ENCODE results near the gene CEMP1. TPM values are rescaled to one million over a fixed set of nuclear protein-coding genes. Genes with fewer than 3 reads are reported as not detected.

The CEMP1 gene
- total RNA-seq, 4 donors from 2014 or later = 3.6 to 7.8 (median 3.6) TPM

DNA sequence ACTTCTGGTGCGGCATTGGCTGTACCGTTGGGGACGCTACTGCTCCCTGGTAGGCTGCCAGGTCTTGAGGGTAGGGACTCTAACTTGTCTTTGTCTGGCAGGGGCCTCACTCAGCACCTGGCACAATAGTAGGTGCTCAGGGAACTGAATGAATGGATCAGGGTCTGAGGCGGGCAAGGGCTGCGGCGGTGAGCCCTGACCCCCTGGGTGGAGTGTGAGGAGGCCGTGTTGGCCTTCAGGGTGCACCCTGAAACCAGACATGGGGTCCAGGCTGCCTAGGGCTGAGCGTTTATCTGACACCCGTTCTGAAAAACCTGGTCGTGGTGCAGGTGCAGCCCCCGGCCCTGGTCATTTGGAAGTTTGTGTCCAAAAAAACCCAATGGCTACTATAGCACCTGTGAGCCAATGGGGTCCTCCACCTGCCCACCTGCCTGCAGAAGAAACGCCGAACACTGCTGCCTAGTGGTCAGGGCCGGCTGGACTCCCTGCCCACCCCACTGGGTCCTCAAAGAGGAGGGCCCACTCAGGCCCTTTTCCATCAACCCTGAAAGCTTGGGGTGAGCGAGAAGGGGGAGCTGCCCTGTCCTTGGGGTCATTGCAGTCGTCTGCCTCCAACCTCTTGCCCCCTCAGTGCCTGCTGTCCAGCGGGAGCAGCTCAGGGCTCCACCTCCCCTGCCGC, 22.3 kb downstream of the CEMP1 start:
- Histone ChIP-seq H3K27ac (no peak overlapping the region), H3K4me3 (replicated peaks in 1 of 3) (no peak overlapping the region), H3K27me3 (no peaks in the 10 kb centered on the region), H3K4me1 (peaks cover 6 to 12% of the 10 kb centered on the region in 2 donors), H3K9me3 (no peaks in the 10 kb centered on the region), H3K36me3 (no peaks in the 10 kb centered on the region)
- no peak for DNase-seq
- intact Hi-C loops (cut with DNase I) = no loop called here
- TF ChIP-seq, protein P1, sequence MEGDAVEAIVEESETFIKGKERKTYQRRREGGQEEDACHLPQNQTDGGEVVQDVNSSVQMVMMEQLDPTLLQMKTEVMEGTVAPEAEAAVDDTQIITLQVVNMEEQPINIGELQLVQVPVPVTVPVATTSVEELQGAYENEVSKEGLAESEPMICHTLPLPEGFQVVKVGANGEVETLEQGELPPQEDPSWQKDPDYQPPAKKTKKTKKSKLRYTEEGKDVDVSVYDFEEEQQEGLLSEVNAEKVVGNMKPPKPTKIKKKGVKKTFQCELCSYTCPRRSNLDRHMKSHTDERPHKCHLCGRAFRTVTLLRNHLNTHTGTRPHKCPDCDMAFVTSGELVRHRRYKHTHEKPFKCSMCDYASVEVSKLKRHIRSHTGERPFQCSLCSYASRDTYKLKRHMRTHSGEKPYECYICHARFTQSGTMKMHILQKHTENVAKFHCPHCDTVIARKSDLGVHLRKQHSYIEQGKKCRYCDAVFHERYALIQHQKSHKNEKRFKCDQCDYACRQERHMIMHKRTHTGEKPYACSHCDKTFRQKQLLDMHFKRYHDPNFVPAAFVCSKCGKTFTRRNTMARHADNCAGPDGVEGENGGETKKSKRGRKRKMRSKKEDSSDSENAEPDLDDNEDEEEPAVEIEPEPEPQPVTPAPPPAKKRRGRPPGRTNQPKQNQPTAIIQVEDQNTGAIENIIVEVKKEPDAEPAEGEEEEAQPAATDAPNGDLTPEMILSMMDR (IDR thresholded peaks at IDR 0.05) = no peak
- TF ChIP-seq POLR2A (IDR thresholded peaks at IDR 0.05) = no peak
- 90 to 93% methylated on average over 12 to 17 of the region's 18 CpGs for WGBS, 2 donors

DNA sequence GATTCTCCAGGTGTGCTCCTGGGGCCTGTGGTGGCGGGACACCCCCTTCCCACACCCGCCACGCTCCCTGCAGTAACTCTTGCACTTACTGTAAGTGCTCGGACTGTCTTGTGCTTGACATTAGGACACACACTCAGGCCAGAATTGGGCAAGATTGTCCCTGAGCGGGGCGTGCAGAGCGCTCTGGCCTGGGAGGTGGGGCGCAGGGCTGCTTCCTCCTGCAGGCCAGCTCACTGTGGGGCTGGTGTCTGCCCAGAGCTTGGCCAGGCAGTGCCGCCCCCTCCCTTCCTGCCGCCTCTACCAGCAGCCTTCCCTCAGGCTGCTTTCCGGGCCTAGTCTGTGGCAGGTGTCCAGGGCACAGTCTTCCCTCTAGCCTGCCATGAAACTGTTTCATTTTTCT, 23.5 kb downstream of the CEMP1 start:
- no peaks in the 10 kb centered on the region for H3K27me3 ChIP-seq
- TF ChIP-seq, protein P1 (IDR thresholded peaks at IDR 0.05) = no peak
- no peak for TF ChIP-seq POLR2A (IDR thresholded peaks at IDR 0.05)
- H3K4me3 ChIP-seq (replicated peaks in 1 of 3) = no peak overlapping the region
- 87 to 97% methylated on average over 11 of the region's 11 CpGs for WGBS, 2 donors
- no peak for DNase-seq
- H3K4me1 ChIP-seq = peaks cover 9% of the 10 kb centered on the region in 2 donors
- intact Hi-C loops (cut with DNase I) = no loop called here
- no peaks in the 10 kb centered on the region for H3K36me3 ChIP-seq
- H3K9me3 ChIP-seq = no peaks in the 10 kb centered on the region
- no peak overlapping the region for H3K27ac ChIP-seq

DNA sequence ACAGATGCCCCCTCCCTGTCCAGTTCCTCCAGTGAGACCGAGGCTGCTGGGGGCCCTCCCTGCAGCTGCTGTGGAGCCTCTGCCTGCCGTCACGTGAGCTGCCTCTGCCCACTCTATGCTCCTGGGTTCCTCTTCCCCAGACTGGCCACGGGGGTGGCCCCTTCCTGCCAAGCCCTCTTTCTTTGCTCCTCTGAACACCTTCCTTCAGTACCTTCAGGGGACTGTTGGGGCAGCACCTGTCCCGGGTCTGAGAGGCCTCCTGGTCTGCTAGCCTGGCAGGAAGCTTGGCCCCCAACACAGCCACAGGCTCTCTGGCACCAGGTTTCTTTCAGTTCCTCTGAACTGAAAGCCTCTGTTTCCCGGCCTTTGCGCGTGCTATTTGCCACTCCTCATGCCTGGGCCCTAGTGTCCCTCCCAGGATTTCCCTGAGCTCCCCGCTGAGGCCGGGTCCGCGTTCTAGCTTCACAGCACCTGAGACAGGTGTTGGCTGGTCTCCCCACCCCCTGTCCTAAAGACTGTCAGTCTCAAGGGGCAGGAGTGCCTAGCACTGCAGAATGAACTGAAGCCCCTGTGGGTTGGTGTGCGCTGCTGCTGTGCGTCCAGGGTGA, 24.1 kb downstream of the CEMP1 start:
- 78 to 79% methylated on average over 14 of the region's 14 CpGs for WGBS, 2 donors
- Histone ChIP-seq H3K9me3 (no peaks in the 10 kb centered on the region), H3K27me3 (no peaks in the 10 kb centered on the region), H3K36me3 (no peaks in the 10 kb centered on the region), H3K4me3 (replicated peaks in 1 of 3) (no peak overlapping the region), H3K27ac (no peak overlapping the region), H3K4me1 (peaks cover 11 to 12% of the 10 kb centered on the region in 2 donors)
- intact Hi-C loops (cut with DNase I) = no loop called here
- TF ChIP-seq POLR2A (IDR thresholded peaks at IDR 0.05) = no peak
- TF ChIP-seq, protein P1 (IDR thresholded peaks at IDR 0.05) = no peak
- no peak for DNase-seq

DNA sequence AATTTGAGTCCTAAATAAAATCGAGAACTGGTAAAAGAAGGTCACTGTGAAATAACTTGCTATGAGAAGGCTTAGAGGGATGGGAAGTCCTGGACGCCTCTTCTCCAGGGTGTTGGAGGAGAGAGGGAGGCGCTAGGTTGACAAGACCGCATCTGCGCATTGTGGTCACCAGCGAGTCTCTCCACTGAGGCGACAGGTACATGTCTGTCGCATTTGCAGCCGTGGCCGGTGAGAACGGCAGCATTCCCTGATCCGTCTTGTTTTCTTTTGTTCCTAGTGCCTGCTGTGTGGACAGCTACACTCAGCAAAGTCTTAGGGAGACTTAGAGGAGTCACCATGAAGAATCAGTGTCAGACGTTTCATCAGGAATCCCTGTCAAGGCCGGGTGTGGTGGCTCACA, 25.5 kb downstream of the CEMP1 start:
- WGBS, 2 donors = 90 to 91% methylated on average over 14 of the region's 14 CpGs
- H3K27ac ChIP-seq = no peak overlapping the region
- DNase-seq = no peak
- no peaks in the 10 kb centered on the region for H3K9me3 ChIP-seq
- no peak for TF ChIP-seq POLR2A (IDR thresholded peaks at IDR 0.05)
- TF ChIP-seq, protein P1 (IDR thresholded peaks at IDR 0.05) = no peak
- no peaks in the 10 kb centered on the region for H3K27me3 ChIP-seq
- peaks cover 17 to 22% of the 10 kb centered on the region in 2 donors for H3K4me1 ChIP-seq
- intact Hi-C loops (cut with DNase I) = no loop called here
- no peak overlapping the region for H3K4me3 ChIP-seq (replicated peaks in 1 of 3)
- H3K36me3 ChIP-seq = no peaks in the 10 kb centered on the region

Data from thyroid gland (tissue), 4 donors.